HG03442 (cell line): ENCODE data around the gene IGFL1.
"Not testable (repeated sequence)": the region's sequence is repeated elsewhere in the genome, so short reads cannot be mapped to it uniquely, and the experiment has no call there.

Experiments used
- ATAC-seq: cut with Tn5 transposase; IDR thresholded peaks from one replicate; pipeline ENCODE4 v1.9.1; 2021; ENCODE audit warnings: mild to moderate bottlenecking, moderate library complexity; ENCODE audit not compliant: unreplicated experiment

Gene IGFL1

GRCh38 chr19:46221981-46222610 lies 7.4 kb upstream of the IGFL1 start:
- no peak for ATAC-seq

- not testable (repeated sequence) for ATAC-seq
These were observed 5.8 kb upstream of the IGFL1 start for GRCh38 chr19:46223787-46224186.

GRCh38 chr19:46224773-46225172 lies 4.8 kb upstream of the IGFL1 start:
- ATAC-seq = no peak

GRCh38 chr19:46225558-46226004 lies 4.0 kb upstream of the IGFL1 start:
- no peak for ATAC-seq

- ATAC-seq = no peak
These were observed 3.0 kb upstream of the IGFL1 start for GRCh38 chr19:46226438-46226973.

- no peak for ATAC-seq
These were observed 2.5 kb downstream of the IGFL1 start for GRCh38 chr19:46232029-46232428.

- ATAC-seq = no peak
These were observed 2.9 kb downstream of the IGFL1 start for GRCh38 chr19:46232468-46232867.

GRCh38 chr19:46232938-46233621 lies 3.5 kb downstream of the IGFL1 start:
- no peak for ATAC-seq

- ATAC-seq = not testable (repeated sequence)
These were observed 4.3 kb downstream of the IGFL1 start for GRCh38 chr19:46233871-46234270.

GRCh38 chr19:46238141-46238540 lies 8.6 kb downstream of the IGFL1 start:
- not testable (repeated sequence) for ATAC-seq

GRCh38 chr19:46239193-46240024 lies 9.9 kb downstream of the IGFL1 start:
- no peak for ATAC-seq

GRCh38 chr19:46240693-46241092 lies 11.2 kb downstream of the IGFL1 start:
- no peak for ATAC-seq

GRCh38 chr19:46241626-46242025 lies 12.1 kb downstream of the IGFL1 start:
- ATAC-seq = no peak

- not testable (repeated sequence) for ATAC-seq
These were observed 13.6 kb downstream of the IGFL1 start for GRCh38 chr19:46243081-46243654.

- no peak for ATAC-seq
These were observed 20.7 kb downstream of the IGFL1 start for GRCh38 chr19:46250076-46250735.

- no peak for ATAC-seq
These were observed 21.9 kb downstream of the IGFL1 start for GRCh38 chr19:46251416-46251815.

GRCh38 chr19:46254776-46255175 lies 25.2 kb downstream of the IGFL1 start:
- no peak for ATAC-seq

GRCh38 chr19:46256855-46257254 lies 27.3 kb downstream of the IGFL1 start:
- ATAC-seq = no peak

- not testable (repeated sequence) for ATAC-seq
These were observed 32.0 kb downstream of the IGFL1 start for GRCh38 chr19:46261501-46261900.

GRCh38 chr19:46262684-46263296 lies 33.2 kb downstream of the IGFL1 start:
- ATAC-seq = peak; percentile 54
